Osteocyte (in vitro differentiated cells): Measurements from ENCODE around the gene INSYN2B. TPM values are rescaled to one million over a fixed set of nuclear protein-coding genes. Genes with fewer than 3 reads are reported as not detected.

Source experiments
- DNase-seq: peaks from one replicate; pipeline ENCODE4 v3.0.0; 2021; ENCODE audit warnings: mixed read lengths; ENCODE audit not compliant: unreplicated experiment; ENCODE audit errors: extremely low spot score
- H3K27ac Mint-ChIP-seq: one replicate; pipeline ENCODE4 v1.8.0; 2021; ENCODE audit warnings: mild to moderate bottlenecking, mixed read lengths; ENCODE audit not compliant: unreplicated experiment
- H3K27me3 Mint-ChIP-seq: one replicate; pipeline ENCODE4 v1.8.0; 2021; ENCODE audit warnings: mixed read lengths; ENCODE audit not compliant: unreplicated experiment
- H3K36me3 Mint-ChIP-seq: one replicate; pipeline ENCODE4 v1.8.0; 2021; ENCODE audit warnings: mixed read lengths; ENCODE audit not compliant: unreplicated experiment
- H3K4me1 Mint-ChIP-seq: one replicate; pipeline ENCODE4 v1.8.0; 2021; ENCODE audit warnings: mixed read lengths; ENCODE audit not compliant: unreplicated experiment
- H3K4me3 Mint-ChIP-seq: one replicate; pipeline ENCODE4 v1.8.0; 2021; ENCODE audit warnings: mild to moderate bottlenecking, moderate library complexity, mixed read lengths; ENCODE audit not compliant: unreplicated experiment
- H3K9me3 Mint-ChIP-seq: one replicate; pipeline ENCODE4 v1.8.0; 2021; ENCODE audit warnings: mixed read lengths; ENCODE audit not compliant: unreplicated experiment
- total RNA-seq: library from RNA; stranded (reverse); gene quantifications from 2 replicates; pipeline ENCODE4 v1.2.1, GENCODE V29; 2021
- TF ChIP-seq, protein P1 (sequence below): fragments of 200-600 bp; sonication (generic); IDR thresholded peaks from 2 replicates; pipeline ENCODE4 v1.5.0; 2021; ENCODE audit warnings: antibody characterized with exemption, mild to moderate bottlenecking, moderate library complexity

Gene INSYN2B
- total RNA-seq, 1 donor from 2014 or later: 2.7 TPM

DNA sequence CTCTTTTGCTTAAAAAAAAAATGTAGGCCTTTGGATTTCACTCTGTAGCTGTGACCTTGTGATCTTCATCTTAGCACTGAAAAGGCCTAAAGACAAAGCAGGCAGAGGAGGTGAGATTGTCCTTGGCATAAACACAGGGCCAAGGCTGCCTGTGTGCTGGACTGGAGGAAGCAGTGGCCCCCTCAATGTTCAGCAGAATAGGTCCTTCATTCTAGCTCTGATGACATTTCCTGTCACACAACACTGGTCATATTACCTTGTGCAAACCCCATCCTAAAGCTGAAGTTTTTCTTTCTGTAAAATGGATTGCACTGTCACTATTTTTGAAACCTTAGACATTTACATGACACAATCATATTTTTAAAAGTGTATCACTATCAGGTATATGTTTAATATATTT, 147.4 kb downstream of the INSYN2B start:
- Mint-ChIP-seq H3K4me1 (peaks cover 14% of the 10 kb centered on the region), H3K27me3 (no peaks in the 10 kb centered on the region), H3K9me3 (no peaks in the 10 kb centered on the region), H3K27ac (no peak overlapping the region), H3K4me3 (no peak overlapping the region), H3K36me3 (no peaks in the 10 kb centered on the region)
- no peak for DNase-seq
- TF ChIP-seq, protein P1, sequence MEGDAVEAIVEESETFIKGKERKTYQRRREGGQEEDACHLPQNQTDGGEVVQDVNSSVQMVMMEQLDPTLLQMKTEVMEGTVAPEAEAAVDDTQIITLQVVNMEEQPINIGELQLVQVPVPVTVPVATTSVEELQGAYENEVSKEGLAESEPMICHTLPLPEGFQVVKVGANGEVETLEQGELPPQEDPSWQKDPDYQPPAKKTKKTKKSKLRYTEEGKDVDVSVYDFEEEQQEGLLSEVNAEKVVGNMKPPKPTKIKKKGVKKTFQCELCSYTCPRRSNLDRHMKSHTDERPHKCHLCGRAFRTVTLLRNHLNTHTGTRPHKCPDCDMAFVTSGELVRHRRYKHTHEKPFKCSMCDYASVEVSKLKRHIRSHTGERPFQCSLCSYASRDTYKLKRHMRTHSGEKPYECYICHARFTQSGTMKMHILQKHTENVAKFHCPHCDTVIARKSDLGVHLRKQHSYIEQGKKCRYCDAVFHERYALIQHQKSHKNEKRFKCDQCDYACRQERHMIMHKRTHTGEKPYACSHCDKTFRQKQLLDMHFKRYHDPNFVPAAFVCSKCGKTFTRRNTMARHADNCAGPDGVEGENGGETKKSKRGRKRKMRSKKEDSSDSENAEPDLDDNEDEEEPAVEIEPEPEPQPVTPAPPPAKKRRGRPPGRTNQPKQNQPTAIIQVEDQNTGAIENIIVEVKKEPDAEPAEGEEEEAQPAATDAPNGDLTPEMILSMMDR: no peak

DNA sequence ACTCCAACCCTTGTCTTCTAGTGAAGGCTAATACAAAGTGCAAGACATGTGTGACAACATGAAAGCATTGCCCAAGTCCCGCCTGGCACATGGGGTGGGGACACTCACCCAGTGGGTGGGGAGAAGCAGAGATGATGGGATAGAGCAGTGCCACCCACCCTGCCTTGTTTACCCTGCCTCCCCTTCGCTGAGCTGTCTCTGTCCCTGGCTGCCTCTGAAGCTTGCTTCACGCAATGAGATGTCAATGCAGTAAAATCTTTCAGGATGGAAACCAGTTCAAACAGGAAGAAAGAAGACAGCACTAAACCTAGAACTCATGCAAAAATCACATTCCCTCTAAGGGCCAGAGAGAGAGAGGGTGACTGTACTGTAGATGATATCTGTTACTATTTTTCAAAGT, 148.0 kb downstream of the INSYN2B start:
- Mint-ChIP-seq H3K27ac (no peak overlapping the region), H3K27me3 (no peaks in the 10 kb centered on the region), H3K9me3 (no peaks in the 10 kb centered on the region), H3K36me3 (no peaks in the 10 kb centered on the region), H3K4me1 (peaks cover 8% of the 10 kb centered on the region), H3K4me3 (no peak overlapping the region)
- TF ChIP-seq, protein P1: no peak
- no peak for DNase-seq

DNA sequence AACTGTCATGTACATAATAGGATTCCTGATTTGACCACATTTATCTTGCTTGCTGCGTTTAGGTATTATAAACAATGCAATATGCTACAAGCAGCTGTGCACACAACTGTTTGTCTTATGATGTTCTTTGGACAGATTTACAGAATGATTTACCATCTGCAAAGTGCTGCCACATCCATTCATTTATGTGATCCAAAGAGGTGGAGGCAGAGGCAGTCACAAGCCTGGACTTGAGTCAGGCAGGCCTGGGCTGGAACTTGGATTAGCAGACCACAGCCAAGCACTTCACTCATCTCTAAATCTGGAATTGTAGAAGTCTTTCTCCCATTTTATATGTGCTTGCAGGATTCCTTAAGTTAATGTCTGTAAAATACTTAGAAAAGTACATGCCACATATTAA, 149.0 kb downstream of the INSYN2B start:
- H3K9me3 Mint-ChIP-seq: no peaks in the 10 kb centered on the region
- no peak for DNase-seq
- no peaks in the 10 kb centered on the region for H3K36me3 Mint-ChIP-seq
- no peaks in the 10 kb centered on the region for H3K27me3 Mint-ChIP-seq
- no peak overlapping the region for H3K27ac Mint-ChIP-seq
- TF ChIP-seq, protein P1: no peak
- H3K4me3 Mint-ChIP-seq: no peak overlapping the region
- H3K4me1 Mint-ChIP-seq: peaks cover 8% of the 10 kb centered on the region

DNA sequence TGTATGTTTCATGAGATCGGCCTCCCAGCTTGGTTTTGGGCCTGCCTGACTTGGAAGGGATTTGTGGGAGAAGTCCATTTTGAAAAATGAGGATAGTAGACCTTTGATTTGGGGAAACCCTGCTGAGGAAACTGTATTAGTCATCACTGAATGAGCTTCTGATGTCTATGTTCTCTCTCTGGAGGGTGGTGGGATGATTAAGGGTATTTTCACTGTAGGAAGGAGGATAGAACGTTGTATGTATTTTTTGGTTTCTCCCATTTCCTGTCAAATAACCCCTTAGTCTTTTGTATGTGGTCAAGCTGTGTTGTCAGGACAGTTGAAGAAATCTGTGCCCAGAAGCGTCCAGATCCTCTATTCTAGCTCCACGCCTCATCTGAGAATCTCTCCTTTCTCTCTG, 151.9 kb downstream of the INSYN2B start:
- Mint-ChIP-seq H3K4me1 (peaks cover 5% of the 10 kb centered on the region), H3K9me3 (no peaks in the 10 kb centered on the region), H3K36me3 (no peaks in the 10 kb centered on the region), H3K27me3 (no peaks in the 10 kb centered on the region), H3K27ac (no peak overlapping the region), H3K4me3 (no peak overlapping the region)
- DNase-seq: no peak
- TF ChIP-seq, protein P1: no peak

DNA sequence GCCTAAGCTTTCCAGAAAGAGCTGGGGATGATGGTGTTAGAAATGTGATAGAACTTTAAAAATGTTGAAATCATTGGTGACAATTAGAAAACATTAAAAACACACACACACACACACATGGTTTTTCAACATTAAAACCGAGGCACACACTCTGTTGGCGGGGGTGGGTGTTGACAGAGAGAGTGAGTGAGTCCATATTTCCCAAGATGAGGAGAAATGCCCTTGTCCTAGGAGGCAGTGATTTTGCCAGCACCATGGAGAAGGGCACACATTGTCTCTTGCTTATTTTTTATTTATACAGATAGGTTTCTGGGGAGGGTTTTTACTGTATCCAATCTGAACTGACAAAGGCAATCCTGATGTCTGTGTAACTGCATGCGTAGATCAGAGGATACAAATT, 152.5 kb downstream of the INSYN2B start:
- TF ChIP-seq, protein P1: no peak
- no peak overlapping the region for H3K27ac Mint-ChIP-seq
- no peak for DNase-seq
- H3K4me3 Mint-ChIP-seq: no peak overlapping the region
- no peaks in the 10 kb centered on the region for H3K36me3 Mint-ChIP-seq
- no peaks in the 10 kb centered on the region for H3K27me3 Mint-ChIP-seq
- H3K4me1 Mint-ChIP-seq: no peaks in the 10 kb centered on the region
- no peaks in the 10 kb centered on the region for H3K9me3 Mint-ChIP-seq
